Spleen (tissue), 7 donors: ENCODE data around the gene C14orf93.
A peak's percentile ranks its signal among the peaks of the same experiment; 100 is the strongest.

ENCODE experiments used
- POLR2A ChIP-seq, 3 donors: fragments of 450-650 bp; IDR thresholded peaks; one replicate each; pipeline ENCODE4 v1.5.1; 2017; ENCODE audit warnings: antibody characterized with exemption in 3 of 3, mild to moderate bottlenecking in 1 of 3
- POLR2AphosphoS5 ChIP-seq, 3 donors: sonication (generic); formaldehyde crosslinking; IDR thresholded peaks; one replicate each; pipeline ENCODE4 v1.5.1; 2017; ENCODE audit warnings: antibody characterized with exemption in 3 of 3
- TF ChIP-seq, protein P1 (sequence below), 11 experiments: fragments of 200-600 bp in 7 of 11; fragments of 450-650 bp in 4 of 11; sonication (generic) in 4 of 11; IDR thresholded peaks in 8 of 11; conservative IDR thresholded peaks in 3 of 11; 1 replicate in 7 of 11; 2 replicates in 4 of 11; pipeline versions ENCODE4 v1.4.0 to v1.8.0; 2016 to 2021; ENCODE audit warnings: antibody characterized with exemption in 11 of 11, inconsistent platforms in 4 of 11, mild to moderate bottlenecking in 1 of 11
- donor health status: DM: no; HTN: no; CAD: no; lungs with moderate emphysema.
- donor health status: DM: no; HTN: no; CAD: no.
- donor health status: DM: no; HTN: no; CAD: no.

DNA sequence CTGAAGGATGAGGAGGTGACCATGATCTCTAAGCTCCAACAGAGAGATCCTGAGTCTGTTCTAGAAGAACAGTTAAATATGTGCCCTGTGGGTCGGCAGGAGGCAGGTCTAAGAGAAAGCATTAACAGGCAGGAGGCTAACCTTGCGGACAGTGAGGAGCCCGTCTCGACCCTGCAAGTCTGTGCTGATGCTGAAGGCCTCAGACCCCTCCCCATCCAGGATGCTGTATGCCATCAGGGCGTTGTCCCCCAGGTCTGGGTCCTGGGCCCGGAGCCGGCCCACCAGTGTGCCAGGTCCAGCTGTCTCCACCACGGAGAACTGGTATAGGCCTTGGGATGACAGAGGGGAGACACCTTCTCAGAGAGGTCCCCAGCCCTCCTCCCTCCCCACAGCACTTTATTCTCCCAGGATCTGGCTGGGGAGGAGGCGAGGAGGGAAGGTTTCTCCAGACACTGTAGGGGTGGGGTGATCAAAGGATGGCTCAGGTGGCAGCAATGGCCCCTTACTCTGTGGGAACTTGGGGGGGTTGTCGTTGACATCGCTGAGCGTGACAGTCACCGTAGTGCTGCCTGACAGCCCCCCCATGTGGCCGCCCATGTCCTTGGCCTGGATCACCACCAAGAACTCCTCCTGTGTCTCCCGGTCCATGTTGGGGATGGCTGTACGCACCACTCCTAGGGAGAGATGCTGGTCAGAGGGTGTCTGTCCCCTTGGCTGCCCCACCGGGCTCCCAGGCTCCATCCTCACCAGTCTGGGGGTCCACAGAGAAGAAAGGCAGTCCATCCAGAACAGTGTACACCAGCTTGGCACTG is 44.3 kb upstream of the C14orf93 start:
- TF ChIP-seq, protein P1, sequence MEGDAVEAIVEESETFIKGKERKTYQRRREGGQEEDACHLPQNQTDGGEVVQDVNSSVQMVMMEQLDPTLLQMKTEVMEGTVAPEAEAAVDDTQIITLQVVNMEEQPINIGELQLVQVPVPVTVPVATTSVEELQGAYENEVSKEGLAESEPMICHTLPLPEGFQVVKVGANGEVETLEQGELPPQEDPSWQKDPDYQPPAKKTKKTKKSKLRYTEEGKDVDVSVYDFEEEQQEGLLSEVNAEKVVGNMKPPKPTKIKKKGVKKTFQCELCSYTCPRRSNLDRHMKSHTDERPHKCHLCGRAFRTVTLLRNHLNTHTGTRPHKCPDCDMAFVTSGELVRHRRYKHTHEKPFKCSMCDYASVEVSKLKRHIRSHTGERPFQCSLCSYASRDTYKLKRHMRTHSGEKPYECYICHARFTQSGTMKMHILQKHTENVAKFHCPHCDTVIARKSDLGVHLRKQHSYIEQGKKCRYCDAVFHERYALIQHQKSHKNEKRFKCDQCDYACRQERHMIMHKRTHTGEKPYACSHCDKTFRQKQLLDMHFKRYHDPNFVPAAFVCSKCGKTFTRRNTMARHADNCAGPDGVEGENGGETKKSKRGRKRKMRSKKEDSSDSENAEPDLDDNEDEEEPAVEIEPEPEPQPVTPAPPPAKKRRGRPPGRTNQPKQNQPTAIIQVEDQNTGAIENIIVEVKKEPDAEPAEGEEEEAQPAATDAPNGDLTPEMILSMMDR (IDR thresholded peaks at IDR 0.05 in 8 of 11, conservative IDR thresholded peaks at IDR 0.05 in 3 of 11) = peak in 3 of 11 experiments; percentile 15 to 27 (median 22)
- TF ChIP-seq POLR2AphosphoS5 (IDR thresholded peaks at IDR 0.05) = no peak
- no peak for TF ChIP-seq POLR2A (IDR thresholded peaks at IDR 0.05)
